Cerebellar cortex (tissue), 1 donor: ENCODE results near the gene FCN2.

Source experiments
- DNase-seq: peaks from one replicate; pipeline ENCODE4 v3.0.0-alpha.2; 2015; ENCODE audit warnings: low spot score

Gene FCN2

DNA sequence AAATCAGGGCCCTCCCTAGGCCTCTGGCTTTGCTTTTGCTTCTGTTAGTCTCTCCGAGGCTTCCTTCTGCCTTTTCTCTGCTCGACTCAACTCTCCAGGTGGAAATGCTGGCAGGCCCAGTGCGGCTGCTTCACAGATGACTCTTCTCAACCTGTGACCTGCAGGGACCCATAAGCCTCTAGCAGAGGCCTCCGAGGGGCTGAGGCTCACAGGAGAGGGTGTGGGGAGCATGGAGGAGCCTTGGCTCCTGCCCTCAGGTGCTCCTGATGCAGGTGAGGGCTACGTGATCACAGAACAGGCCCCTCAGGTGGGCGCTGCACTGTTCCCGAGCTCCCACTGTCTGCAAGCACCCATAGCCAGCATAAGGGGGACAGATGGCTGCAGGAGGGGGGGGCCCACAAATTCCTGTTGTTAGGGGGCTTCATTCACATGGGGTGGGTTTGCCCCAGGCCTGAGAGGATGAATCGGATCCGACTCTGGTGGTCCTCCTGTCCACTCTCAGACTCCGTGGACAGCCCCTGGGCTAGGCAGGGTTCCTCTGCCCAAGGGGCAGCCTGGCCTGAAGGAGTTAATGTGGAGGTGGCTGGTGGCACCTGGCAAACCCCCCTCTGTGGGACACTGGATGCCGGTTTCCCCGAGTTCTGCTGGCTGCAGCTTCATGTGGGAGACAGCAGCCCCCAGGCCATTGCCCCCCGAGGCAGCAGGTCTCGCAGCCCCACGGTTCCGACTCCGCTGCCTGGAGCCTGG, 10.9 kb upstream of the FCN2 start:
- no peak for DNase-seq

DNA sequence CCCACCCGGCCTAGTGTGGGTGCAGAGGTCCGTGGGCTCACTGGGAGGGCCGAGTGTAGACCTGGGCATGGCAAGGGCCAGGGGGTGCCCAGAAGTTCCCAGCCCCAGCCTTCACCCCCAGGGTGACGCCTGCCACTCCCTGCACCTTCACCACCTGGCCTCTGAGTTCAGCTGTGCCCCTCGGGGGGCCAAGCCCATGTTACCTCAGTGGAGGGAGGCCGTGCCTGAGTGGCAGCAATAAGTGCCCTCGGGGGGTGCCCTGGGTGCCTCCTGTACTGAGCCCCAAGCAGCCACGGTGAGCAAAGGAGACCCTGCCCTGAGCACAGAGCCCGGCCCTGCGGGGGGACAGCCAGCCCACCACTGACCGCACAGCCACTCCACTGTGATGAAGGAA, 10.3 kb upstream of the FCN2 start:
- no peak for DNase-seq

DNA sequence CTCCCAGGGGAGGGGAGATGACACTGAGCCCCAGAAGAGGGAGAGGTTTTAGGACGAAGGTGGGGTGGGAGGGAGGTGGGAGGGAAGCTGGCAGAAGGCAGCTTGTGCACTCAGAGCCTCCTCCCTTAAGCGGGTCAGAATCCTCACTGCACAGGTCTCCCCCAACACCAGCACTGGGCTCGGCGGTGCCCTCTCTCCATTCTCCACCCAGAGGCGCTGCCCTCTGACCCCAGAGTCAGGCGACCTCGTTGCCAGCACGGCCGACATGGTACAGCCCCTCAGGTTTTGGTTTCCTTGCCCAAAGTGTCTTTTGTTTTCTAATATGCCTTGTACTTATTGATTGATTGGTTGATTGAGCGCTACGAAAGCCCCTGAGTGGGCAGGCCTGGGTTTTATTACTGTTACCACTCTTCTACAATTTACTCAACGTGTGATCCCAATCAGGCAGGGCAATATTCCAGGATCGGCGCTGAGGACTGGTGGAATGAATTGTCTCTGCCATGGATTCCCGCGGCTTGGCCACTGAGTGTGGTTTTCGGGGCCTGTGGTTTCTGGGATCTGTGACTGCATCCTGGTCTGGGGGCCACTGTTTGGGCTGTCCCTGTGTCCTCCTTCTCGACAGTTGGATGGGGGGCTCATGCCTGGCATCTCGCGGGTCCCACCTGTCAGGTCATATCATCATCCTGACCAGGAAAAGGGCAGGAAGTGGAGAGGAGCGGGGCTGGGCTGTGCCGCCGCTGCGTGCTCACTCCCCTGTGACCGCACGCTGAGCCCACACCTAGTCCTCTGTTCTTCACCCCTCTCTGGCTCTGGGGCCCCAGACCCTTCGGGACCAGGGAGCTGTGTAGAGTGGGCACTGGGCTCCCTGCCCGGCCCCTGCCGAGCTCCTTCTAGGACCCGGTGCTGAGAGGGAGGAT, 9.6 kb upstream of the FCN2 start:
- no peak for DNase-seq

DNA sequence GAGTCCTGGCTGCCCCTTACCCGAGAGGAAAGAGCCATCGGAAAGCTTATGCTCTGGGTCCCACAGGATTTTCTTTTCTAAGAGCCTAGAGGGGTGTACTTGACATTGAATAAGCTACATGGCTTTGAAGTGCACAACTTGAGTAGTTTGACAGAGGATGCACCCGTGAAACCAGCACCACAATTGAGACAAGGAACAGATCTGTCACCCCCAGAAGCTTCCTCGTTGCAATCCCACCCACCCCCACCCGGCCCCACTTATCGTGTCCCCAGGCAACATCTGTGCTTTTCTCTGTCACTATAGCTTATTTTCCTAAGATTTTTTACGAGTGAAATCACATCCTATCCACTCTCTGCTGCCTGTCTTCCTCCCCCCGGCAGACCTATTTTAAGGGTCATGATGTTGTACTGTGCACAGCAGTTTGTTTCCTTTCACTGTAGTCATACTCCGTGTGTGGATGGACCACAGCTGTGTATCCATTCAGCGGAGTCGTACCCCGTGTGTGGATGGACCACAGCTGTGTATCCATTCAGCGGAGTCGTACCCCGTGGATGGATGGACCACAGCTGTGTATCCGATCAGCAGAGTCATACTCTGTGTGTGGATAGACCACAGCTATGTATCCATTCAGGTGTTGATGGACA, 8.8 kb upstream of the FCN2 start:
- DNase-seq: no peak

DNA sequence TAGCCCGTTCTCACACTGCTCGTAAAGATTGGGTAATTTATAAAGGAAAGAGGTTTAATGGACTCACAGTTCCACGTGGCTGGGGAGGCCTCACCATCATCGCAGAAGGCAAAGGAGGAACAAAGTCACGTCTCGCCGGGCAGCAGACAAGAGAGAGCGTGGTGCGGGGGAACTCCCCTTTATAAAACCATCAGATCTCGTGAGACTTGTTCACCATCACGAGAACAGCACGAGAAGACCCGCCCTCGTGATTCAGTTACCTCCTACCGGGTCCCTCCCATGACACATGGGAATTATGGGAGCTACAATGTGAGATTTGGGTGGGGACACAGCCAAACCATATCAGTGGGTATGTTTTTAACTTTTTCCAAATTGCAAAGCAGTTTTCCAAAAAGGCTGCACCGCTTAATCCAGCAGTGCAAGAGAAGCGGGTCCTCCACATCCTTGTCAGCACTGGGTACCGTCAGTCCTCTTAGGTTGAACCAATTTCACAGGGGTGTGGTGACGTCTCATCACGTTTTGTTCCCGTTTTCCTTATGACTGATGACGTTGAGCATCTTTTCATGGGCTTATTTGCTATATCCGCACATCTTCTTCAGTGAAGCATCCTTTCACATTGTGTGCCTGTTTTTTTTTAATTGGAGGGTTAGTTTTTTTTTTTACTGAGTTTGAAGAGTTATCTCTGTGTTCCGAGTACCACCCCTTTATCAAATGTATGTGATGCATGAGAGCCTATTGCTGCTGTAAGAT, 8.0 kb upstream of the FCN2 start:
- no peak for DNase-seq

DNA sequence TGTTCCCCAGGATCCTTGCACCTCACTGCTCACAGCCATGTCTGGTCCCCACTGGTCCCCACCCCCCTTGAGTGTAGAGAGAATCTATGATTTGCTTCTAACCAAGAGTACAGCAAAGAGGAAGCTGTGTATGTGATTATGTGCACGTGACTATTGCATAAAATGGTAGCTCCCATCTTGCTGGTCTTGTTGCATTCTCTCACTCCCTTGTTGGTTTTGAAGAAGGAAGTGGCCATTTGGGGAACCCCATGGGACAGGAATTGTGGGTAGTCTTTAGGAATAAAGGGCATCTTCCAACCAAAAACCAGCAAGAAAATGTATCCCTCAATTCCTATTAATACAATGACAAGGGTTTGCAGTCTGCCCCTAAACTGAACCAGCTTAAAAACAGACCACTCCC, 5.2 kb upstream of the FCN2 start:
- DNase-seq: no peak

DNA sequence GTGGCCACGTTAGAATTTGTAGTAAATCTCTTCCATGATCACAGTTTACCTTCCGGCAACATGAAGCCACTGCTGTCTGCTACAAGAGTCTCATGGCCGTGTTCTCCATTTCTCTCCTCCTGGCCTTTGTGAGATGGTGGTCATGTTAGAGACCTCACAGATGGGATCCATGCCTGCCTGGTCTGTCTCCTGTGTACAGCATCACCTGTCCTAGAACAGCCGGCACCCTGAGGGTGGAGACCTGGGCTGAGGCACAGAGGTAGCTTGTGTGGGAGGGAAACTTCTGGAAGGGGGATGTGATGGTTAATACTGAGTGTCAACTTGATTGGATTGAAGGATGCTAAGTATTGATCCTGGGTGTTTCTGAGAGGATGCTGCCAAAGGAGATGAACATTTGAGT, 3.1 kb upstream of the FCN2 start:
- DNase-seq: no peak

DNA sequence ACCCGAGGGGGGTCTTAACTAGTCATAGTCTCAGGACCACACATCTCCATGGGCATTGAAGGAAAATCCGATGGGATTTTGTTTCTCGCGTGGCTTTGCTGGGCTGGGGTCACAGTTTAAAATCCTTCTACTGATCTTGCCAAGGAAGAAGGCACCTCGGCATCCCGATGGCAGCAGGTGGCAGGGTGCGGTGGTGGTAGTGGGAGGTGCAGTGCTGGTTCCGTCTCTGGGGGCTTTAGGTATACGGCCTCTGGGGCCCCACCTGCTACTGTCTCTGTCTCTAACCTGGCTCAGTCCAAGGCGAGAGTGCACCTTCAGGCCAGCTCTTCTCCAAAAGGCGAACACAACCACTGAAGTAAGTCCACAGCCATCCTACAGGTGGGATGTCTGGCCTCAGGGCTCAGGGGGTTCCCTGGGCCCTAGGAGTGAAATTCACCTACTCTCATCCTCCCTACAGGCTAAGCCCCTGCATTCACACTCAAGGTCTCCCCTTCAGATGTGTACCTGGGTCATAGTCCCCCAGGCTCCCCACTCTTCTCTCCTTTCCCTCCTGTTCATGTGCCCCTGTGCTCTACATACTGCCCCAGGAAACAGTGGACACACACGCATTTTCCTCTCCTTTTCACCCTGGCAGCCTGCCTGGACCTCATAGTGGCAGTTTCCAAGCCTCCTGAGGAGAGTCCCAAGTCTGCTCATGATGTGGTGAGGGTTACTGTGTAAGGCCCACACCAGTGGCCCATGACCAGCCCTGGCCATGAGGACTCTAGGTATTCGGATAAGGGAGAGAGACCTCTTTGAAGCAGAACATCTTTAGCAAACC, 736 bp upstream of the FCN2 start:
- no peak for DNase-seq

DNA sequence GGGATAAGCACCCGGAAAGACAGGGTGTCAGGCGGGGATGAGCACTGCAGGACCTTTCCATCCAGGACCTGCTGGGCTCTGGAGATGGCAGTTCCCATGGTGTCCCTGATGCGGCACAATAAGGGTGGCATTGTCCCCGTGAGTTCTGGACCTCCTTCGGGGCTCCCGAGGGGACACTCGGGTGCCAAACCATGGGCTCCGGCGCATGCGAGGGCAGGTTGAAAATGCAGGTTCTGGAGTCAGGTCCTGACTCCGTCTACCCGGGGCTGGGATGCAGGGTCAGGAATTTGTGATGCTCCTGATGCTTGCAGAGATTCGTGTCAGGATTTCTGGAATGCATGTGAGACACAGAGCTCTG, 682 bp downstream of the FCN2 start:
- DNase-seq: no peak

DNA sequence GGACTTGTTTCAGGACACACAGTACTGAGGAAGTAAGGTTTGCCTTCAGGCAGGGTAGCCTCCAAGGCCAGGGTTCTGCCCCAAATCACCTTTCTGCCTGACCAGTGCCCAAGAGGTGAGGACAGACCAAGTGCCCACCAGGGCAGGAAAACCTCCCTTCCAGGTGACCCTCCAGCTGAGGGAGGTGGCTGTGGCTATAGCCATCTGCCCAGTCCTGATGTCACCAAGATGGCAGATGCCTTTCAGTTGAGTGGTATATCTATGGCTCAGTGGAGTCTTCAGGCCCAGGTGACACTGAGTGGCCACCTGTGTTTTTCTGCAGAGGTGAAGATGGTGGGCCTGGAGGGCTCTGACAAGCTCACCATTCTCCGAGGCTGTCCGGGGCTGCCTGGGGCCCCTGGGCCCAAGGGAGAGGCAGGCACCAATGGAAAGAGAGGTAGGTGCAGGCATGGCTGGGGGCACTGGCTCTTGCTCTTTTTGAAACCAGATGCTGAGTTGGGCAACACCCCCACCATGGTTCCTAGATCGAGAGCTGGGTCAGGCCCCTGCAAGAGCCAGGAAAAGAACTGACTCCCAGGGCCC, 1.7 kb downstream of the FCN2 start:
- DNase-seq: no peak

DNA sequence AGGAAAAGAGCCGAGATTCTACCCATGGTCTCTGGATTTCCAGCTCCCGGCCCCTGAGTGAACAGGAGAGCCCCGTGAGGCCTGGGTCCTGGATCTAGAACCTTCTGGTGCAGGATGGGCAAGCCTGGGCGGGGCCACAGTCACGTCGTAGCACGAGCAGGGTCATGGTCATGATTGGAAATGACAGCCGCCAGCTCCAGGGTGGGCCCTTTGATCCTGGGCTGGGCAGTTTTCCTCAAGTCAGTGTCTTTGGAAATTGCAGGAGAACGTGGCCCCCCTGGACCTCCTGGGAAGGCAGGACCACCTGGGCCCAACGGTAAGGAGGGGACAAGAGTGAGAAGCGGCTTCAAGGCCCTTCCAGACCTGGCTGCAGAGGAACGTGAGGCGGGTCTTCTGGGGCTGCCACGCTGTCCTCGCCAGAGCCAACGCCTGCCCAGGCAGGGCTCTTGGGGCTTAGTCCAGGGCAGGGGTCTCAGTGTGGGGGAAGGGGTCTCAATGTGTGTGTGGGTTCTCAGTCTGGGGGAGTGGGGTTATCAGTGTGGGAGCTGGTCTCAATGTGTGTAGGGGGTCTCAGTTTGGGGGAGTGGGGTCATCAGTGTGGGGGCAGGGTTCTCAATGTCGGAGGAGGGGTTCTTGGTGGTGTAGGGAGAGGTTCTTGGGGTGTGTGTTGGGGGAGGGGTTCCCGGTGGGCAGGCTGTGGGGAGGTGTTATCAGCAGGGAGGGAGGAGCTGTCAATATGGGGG, 2.6 kb downstream of the FCN2 start:
- no peak for DNase-seq

DNA sequence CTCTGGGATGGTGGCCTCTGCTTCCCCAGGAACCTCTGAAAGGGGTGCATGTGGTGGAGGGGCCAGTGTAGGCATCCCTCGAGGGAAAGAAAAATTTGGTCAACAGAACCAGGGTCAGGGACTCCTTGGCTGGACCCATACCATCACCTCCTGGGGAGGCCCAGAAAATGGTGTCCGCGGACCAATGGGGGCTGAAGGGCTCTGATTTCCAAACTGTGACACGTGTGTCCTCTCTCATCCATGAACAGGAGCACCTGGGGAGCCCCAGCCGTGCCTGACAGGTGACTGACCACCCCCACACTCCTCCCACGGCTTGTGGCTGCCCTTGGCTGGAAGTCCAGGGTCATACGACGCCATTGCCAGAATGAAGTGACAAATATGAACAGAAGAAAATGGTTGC, 3.9 kb downstream of the FCN2 start:
- DNase-seq: no peak

DNA sequence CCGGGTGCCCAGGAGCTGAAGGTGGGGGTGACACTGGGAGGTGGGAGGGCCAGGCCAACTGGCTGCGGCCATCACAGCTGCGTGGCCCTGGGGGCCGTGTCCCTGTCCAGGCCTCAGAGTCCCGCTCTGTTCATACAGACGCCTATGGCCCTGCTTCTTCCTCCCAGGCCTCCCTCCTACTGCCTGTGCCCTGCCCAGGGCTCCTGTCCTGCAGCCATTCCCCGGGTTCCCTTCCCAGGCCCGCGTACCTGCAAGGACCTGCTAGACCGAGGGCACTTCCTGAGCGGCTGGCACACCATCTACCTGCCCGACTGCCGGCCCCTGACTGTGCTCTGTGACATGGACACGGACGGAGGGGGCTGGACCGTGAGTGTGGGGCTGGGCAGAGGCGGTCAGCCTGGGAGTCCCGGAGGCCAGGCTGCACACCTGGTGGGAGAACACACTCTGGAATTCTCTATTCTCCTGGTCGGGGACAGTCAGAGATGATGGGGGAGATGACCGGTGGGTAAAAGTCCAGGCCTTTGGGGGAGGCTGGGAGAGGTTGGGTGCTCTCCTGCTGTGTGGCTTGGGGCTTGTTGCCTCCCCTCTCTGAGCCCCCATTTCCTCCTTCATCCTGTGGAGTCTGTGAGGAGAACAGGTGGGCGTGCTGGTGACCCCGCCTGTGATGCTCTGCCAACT, 4.5 kb downstream of the FCN2 start:
- no peak for DNase-seq

DNA sequence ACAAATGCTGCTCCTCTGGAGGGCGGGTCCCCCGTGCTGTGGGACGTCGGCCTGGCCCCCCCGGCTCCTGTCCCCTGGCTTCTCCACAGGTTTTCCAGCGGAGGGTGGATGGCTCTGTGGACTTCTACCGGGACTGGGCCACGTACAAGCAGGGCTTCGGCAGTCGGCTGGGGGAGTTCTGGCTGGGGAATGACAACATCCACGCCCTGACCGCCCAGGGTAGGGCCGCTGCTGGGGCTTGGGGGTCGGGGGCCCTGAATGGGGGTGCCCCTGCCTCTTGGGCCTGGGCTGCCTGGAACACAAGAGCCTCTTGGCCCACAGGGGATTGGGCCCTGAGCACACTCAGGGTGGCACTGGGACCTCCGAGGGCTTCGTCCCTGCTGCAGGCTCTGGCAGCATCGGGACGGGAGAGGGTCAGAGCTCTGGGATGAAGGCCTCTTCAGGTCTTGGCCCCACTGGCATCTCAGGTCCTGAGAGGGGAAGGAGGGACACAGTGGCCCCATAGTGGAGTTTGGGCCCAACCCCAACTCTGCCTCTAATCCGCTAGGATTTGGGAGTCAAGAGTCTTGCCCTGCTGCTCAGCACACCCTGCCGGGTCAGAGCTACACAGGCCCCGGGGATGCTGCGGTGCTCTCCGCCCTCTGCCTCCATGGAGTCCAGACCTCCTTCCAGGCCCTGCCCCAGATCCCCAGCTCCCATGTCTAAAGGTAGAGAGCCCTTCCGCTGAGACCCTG, 5.2 kb downstream of the FCN2 start:
- no peak for DNase-seq

DNA sequence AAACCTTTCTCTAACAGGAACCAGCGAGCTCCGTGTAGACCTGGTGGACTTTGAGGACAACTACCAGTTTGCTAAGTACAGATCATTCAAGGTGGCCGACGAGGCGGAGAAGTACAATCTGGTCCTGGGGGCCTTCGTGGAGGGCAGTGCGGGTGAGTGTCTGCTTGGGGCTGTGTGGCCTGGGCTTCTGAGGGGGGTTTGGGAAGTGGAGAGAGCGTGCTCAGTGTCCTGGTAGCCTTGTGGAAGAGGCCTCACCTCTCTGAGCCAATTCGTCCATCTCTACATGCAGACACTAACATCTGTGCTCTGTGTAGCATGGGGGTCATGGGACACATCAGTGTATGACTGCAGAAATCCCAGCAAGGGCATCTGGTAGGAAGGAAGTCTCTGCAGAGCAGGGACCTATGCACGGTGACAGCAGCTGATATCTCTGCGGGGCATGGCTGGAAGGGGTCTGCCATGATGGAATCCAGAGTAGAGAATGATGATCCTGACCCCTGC, 5.9 kb downstream of the FCN2 start:
- DNase-seq: no peak

DNA sequence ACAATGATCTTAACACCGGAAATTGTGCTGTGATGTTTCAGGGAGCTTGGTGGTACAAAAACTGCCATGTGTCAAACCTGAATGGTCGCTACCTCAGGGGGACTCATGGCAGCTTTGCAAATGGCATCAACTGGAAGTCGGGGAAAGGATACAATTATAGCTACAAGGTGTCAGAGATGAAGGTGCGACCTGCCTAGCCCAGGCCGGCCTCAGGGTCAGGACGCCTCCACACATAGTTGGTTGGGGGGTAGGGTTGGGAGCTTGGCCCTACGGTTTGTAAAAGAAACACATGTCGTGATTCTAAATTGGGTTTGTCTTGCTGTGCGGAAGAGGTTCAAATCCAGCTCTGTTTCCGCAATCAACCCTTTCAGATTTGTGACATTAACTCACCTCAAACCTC, 6.6 kb downstream of the FCN2 start:
- no peak for DNase-seq

DNA sequence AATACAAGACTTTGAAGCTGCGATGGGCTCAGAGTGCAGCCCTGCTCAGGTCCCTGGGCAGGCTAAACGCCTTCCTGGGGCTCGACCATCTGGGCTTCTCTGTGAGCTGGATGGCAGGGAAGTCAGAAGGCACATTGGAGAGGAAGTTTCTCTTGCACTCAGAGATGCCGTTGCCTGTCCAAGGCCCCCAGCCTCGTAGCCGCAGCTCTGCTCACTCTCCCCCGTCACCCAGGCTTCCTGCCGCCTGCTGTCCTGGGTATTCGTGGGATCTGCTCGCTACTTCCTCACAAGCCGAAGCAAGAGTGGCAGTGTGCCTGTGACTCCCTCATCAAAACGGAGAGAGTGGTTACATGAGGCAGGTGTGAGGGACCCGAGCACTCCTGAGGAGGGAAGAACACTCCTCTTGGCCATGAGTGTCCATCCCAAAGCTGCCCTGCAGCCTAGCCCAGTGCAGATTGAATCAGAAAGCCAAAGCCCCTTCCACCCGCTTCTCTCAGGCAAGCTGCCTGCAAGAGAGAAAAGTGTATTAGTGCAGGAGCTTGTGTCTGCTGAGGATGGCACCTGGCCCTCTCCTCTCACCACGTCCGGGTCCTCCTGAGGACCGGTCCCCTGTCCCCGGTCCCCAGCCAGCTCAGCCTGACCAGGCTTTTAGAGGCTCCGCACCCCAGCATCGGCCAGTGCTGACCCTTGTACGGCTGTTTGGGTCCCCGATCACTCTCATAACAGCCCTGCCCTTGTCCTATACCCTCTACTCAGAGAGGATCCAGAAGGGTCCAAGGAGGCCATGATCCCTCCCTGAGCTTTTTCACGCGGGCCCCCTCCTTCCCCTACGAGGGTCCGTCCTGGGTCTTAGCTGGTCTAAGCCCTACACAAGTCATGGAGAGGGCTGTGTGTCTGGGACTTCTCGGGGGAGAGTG, 7.3 kb downstream of the FCN2 start:
- no peak for DNase-seq
